ENCODE measurements around the gene BTBD2.

DNA sequence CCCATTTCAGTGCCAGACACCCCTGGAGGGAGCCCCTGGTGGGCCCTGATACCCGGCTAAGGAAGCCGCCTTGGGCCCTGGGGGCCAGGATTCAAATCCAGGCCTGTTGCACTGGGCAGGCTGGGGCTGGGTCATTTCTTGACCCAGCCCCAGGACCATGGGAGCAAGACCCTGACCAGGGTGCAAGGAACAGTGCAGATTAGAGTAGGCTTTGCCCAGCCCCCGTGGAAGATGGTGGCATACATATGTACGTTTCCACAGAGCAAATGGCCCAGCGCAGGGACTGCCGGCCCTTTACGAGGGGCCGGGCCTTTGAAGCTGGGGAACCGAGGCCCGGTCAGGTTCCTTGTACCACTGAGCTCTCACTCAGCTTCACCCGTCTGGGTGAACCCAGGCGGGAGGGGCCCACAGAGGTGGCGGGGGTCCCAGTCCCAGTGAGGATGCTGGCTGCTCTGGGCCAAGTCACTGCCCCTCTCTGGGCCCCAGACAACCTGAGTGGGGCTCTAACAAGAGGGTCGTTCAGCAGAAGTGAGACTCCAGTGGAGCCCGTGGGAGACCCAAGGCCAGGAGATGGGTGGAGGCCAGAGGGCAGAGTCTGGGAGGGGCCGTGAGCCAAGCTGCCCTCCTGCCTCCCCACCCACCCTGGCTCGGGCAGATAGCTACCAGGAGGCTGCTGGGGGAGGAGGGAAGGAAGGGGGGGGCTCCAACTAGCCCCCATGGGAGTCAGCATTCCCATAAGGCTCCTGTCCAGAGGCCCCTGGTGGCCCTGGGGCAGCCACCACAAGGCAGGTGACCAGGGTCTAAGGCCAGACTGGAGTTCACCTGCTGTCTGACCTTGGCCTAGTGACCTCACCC lies 32.8 kb upstream of the BTBD2 start:
- TF ChIP-seq, protein P1, sequence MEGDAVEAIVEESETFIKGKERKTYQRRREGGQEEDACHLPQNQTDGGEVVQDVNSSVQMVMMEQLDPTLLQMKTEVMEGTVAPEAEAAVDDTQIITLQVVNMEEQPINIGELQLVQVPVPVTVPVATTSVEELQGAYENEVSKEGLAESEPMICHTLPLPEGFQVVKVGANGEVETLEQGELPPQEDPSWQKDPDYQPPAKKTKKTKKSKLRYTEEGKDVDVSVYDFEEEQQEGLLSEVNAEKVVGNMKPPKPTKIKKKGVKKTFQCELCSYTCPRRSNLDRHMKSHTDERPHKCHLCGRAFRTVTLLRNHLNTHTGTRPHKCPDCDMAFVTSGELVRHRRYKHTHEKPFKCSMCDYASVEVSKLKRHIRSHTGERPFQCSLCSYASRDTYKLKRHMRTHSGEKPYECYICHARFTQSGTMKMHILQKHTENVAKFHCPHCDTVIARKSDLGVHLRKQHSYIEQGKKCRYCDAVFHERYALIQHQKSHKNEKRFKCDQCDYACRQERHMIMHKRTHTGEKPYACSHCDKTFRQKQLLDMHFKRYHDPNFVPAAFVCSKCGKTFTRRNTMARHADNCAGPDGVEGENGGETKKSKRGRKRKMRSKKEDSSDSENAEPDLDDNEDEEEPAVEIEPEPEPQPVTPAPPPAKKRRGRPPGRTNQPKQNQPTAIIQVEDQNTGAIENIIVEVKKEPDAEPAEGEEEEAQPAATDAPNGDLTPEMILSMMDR (optimal IDR thresholded peaks at IDR 0.05 in 1 of 3, IDR thresholded peaks at IDR 0.05 in 1 of 3, conservative IDR thresholded peaks at IDR 0.05 in 1 of 3; ENCODE audit: extremely low read depth in 1 of 3, insufficient read depth in 2 of 3, low read length in 3 of 3): no peak
- TF ChIP-seq EZH2 (IDR thresholded peaks at IDR 0.05; ENCODE audit: low read length): no peak
